HCT116 (cell line): ENCODE data around the gene PRAMEF11. TPM values are rescaled to one million over a fixed set of nuclear protein-coding genes. Genes with fewer than 3 reads are reported as not detected.

Experiments used
- ATAC-seq: fragments of 200-7000 bp; cut with Tn5 transposase; 2 replicates; pipeline ENCODE4 v1.9.1; 2020; ENCODE audit warnings: mild to moderate bottlenecking, moderate library complexity
- BruUV-seq: library from RNA; stranded (reverse); fragments of 400-500 nt; replicated peaks from 2 replicates; lab custom pipeline; 2021; lab: Mats Ljungman, UMichigan
- CTCF ChIA-PET: fragments of 300-600 bp; sonication (Branson Sonifier 250); formaldehyde crosslinking; loops from one replicate; lab custom pipeline; 2021; ENCODE audit warnings: antibody characterized with exemption; lab: Charles Lee
- POLR2A ChIA-PET: fragments of 300-600, 350-600 bp; sonication (Branson Sonifier 250); formaldehyde crosslinking; loops from one replicate; lab custom pipeline; 2021; ENCODE audit warnings: antibody characterized with exemption; lab: Charles Lee
- RAD21 ChIA-PET, 2 experiments: fragments of 300-600 bp; sonication (Branson Sonifier 250); formaldehyde crosslinking; loops; one replicate each; lab custom pipeline; 2023; ENCODE audit warnings: low total read pairs in 2 of 2; ENCODE audit not compliant: uncharacterized antibody in 2 of 2, unreplicated experiment in 2 of 2, low non-redundant PET in 1 of 2; lab: Charles Lee
- DNase-seq: peaks from one replicate; pipeline ENCODE4 v3.0.0-alpha.2; 2010; ENCODE audit warnings: low read depth, low spot score
- H2AFZ ChIP-seq: fragments of 200-600 bp; shearing (Covaris generic), sonication (generic); 2 replicates; pipeline ENCODE4 v1.6.1; 2017; ENCODE audit warnings: low read depth, mixed run types, mixed read lengths, antibody characterized with exemption, low read length; ENCODE audit not compliant: poor library complexity, severe bottlenecking
- H3K27ac ChIP-seq: 2 replicates; pipeline ENCODE4 v1.5.1; 2012; ENCODE audit warnings: low read depth, low read length
- H3K27me3 ChIP-seq: fragments of 200-600 bp; sonication (generic); 2 replicates; pipeline ENCODE4 v1.6.1; 2016; ENCODE audit warnings: mixed run types, low read length, mixed read lengths; ENCODE audit not compliant: insufficient read depth
- H3K36me3 ChIP-seq, 2 experiments: fragments of 200-500 bp in 1 of 2; fragments of 200-600 bp in 1 of 2; sonication (Bioruptor generic) in 1 of 2; sonication (generic) in 1 of 2; 2 replicates each; pipeline versions ENCODE4 v1.5.1 to v1.6.1; 2014 to 2016; ENCODE audit warnings: low read length in 2 of 2, inconsistent platforms in 1 of 2, mixed read lengths in 1 of 2, mixed run types in 1 of 2; ENCODE audit not compliant: insufficient read depth in 2 of 2, control insufficient read depth in 1 of 2
- H3K4me1 ChIP-seq, 2 experiments: fragments of 200-600 bp in 1 of 2; sonication (generic) in 1 of 2; 2 replicates each; pipeline versions ENCODE4 v1.5.1 to v1.6.1; 2012 to 2017; ENCODE audit warnings: low read length in 2 of 2, inconsistent platforms in 1 of 2, mild to moderate bottlenecking in 1 of 2, mixed read lengths in 1 of 2, mixed run types in 1 of 2, moderate library complexity in 1 of 2; ENCODE audit not compliant: insufficient read depth in 2 of 2, control insufficient read depth in 1 of 2
- H3K4me2 ChIP-seq: fragments of 200-600 bp; sonication (generic); 2 replicates; pipeline ENCODE4 v1.6.1; 2017; ENCODE audit warnings: mixed run types, low read length, mixed read lengths
- H3K4me3 ChIP-seq, 2 experiments: fragments of 200-600 bp in 1 of 2; sonication (generic) in 1 of 2; replicated peaks in 1 of 2; 2 replicates each; pipeline ENCODE4 v1.5.1; 2011 to 2016; ENCODE audit warnings: low read length in 2 of 2, control low read depth in 1 of 2, low read depth in 1 of 2, mild to moderate bottlenecking in 1 of 2, mixed read lengths in 1 of 2, mixed run types in 1 of 2
- H3K79me2 ChIP-seq: fragments of 200-600 bp; sonication (generic); 2 replicates; pipeline ENCODE4 v1.6.1; 2017; ENCODE audit warnings: mild to moderate bottlenecking, mixed run types, low read length, moderate library complexity, mixed read lengths; ENCODE audit not compliant: insufficient read depth
- H3K9ac ChIP-seq: fragments of 200-600 bp; sonication (generic); 2 replicates; pipeline ENCODE4 v1.6.1; 2016; ENCODE audit warnings: low read length, mixed read lengths
- H3K9me2 ChIP-seq: fragments of 200-600 bp; sonication (generic), shearing (Covaris generic); 2 replicates; pipeline ENCODE4 v1.6.1; 2017; ENCODE audit warnings: mixed run types, mild to moderate bottlenecking, moderate library complexity; ENCODE audit not compliant: insufficient read depth
- H3K9me3 ChIP-seq, 2 experiments: fragments of 200-500 bp in 1 of 2; fragments of 200-600 bp in 1 of 2; sonication (Bioruptor generic) in 1 of 2; sonication (generic) in 1 of 2; 2 replicates each; pipeline ENCODE4 v1.6.1; 2014 to 2017; ENCODE audit warnings: low read length in 2 of 2, mixed read lengths in 2 of 2, inconsistent platforms in 1 of 2, low read depth in 1 of 2, mild to moderate bottlenecking in 1 of 2, mixed run types in 1 of 2, moderate library complexity in 1 of 2; ENCODE audit not compliant: control insufficient read depth in 1 of 2, insufficient read depth in 1 of 2
- H4K20me1 ChIP-seq: fragments of 200-600 bp; sonication (generic), shearing (Covaris generic); 2 replicates; pipeline ENCODE4 v1.6.1; 2017; ENCODE audit warnings: mixed run types, mild to moderate bottlenecking, moderate library complexity; ENCODE audit not compliant: insufficient read depth
- ATF3 ChIP-seq: IDR thresholded peaks from 2 replicates; pipeline ENCODE4 v1.6.1; 2012
- CBX3 ChIP-seq: IDR thresholded peaks from 2 replicates; pipeline ENCODE4 v1.6.1; 2012; ENCODE audit warnings: low read depth
- CEBPB ChIP-seq: IDR thresholded peaks from 2 replicates; pipeline ENCODE4 v1.6.1; 2012; ENCODE audit warnings: low read depth
- EGR1 ChIP-seq: IDR thresholded peaks from 2 replicates; pipeline ENCODE4 v1.6.1; 2012; ENCODE audit warnings: low read depth
- ELF1 ChIP-seq: IDR thresholded peaks from 2 replicates; pipeline ENCODE4 v1.6.1; 2012; ENCODE audit warnings: low read depth, borderline replicate concordance
- EZH2 ChIP-seq: fragments of 200-600 bp; sonication (generic); IDR thresholded peaks from 2 replicates; pipeline ENCODE4 v1.6.1; 2017; ENCODE audit warnings: antibody characterized with exemption, mixed run types
- EZH2phosphoT487 ChIP-seq: fragments of 200-600 bp; IDR thresholded peaks from 2 replicates; pipeline ENCODE4 v1.6.1; 2018; ENCODE audit warnings: antibody characterized with exemption, borderline replicate concordance
- FOSL1 ChIP-seq: IDR thresholded peaks from 2 replicates; pipeline ENCODE4 v1.6.1; 2012; ENCODE audit warnings: low read depth
- JUND ChIP-seq: IDR thresholded peaks from 2 replicates; pipeline ENCODE4 v1.6.1; 2012
- POLR2A ChIP-seq: IDR thresholded peaks from 2 replicates; pipeline ENCODE4 v1.7.0; 2011; ENCODE audit warnings: borderline replicate concordance; ENCODE audit not compliant: insufficient read depth, insufficient read length; ENCODE audit errors: extremely low read depth
- POLR2AphosphoS5 ChIP-seq: IDR thresholded peaks from 2 replicates; pipeline ENCODE4 v1.6.1; 2011; ENCODE audit warnings: mild to moderate bottlenecking, low read depth, low read length, moderate library complexity
- RAD21 ChIP-seq: IDR thresholded peaks from 2 replicates; pipeline ENCODE4 v1.6.1; 2012; ENCODE audit warnings: low read depth, mild to moderate bottlenecking
- SIN3A ChIP-seq: IDR thresholded peaks from 2 replicates; pipeline ENCODE4 v1.6.1; 2012; ENCODE audit warnings: low read depth
- SP1 ChIP-seq: IDR thresholded peaks from 2 replicates; pipeline ENCODE4 v1.6.1; 2012; ENCODE audit warnings: low read depth
- TCF7L2 ChIP-seq: IDR thresholded peaks from 2 replicates; pipeline ENCODE4 v1.7.0; 2011; ENCODE audit warnings: borderline replicate concordance, inconsistent platforms; ENCODE audit not compliant: insufficient read depth, insufficient read length; ENCODE audit errors: extremely low read depth
- YY1 ChIP-seq: IDR thresholded peaks from 2 replicates; pipeline ENCODE4 v1.6.1; 2011; ENCODE audit warnings: low read length, low read depth, moderate library complexity, mild to moderate bottlenecking; ENCODE audit not compliant: insufficient replicate concordance; ENCODE audit errors: extremely low read depth
- ZBTB33 ChIP-seq: IDR thresholded peaks from 2 replicates; pipeline ENCODE4 v1.6.1; 2011; ENCODE audit warnings: mild to moderate bottlenecking, low read length, moderate library complexity; ENCODE audit not compliant: insufficient replicate concordance; ENCODE audit errors: extremely low read depth
- ZFX ChIP-seq: fragments of 450-650 bp; IDR thresholded peaks from 2 replicates; pipeline ENCODE4 v1.6.1; 2017
- intact Hi-C: fragments of 100-400 bp; cut with micrococcal nuclease; formaldehyde crosslinking; loops from 2 replicates; pipeline ENCODE4 v1.10.0; 2022
- total RNA-seq: library from RNA; stranded (reverse); gene quantifications from one replicate; pipeline ENCODE4 v1.2.1, GENCODE V29; 2021; ENCODE audit not compliant: unreplicated experiment
- TF ChIP-seq, protein P1 (sequence below), 3 experiments: fragments of 200-600 bp in 1 of 3; sonication (generic) in 1 of 3; IDR thresholded peaks in 2 of 3; conservative IDR thresholded peaks in 1 of 3; 2 replicates each; pipeline ENCODE4 v1.5.1; 2012 to 2017; ENCODE audit warnings: low read depth in 2 of 3, low read length in 2 of 3, antibody characterized with exemption in 1 of 3, borderline replicate concordance in 1 of 3, control low read depth in 1 of 3, mild to moderate bottlenecking in 1 of 3, mixed read lengths in 1 of 3, mixed run types in 1 of 3, moderate library complexity in 1 of 3; ENCODE audit not compliant: insufficient read depth in 1 of 3
- TF ChIP-seq, protein P2 (sequence below): IDR thresholded peaks from 2 replicates; pipeline ENCODE4 v1.6.1; 2012; ENCODE audit warnings: low read depth

PRAMEF11 gene
- total RNA-seq, 1 experiment from 2014 or later: not detected

GRCh38 chr1:12798911-12799310 is 32.3 kb downstream of the PRAMEF11 start:
- no peaks in the 10 kb centered on the region; the same call in 1 of the 2 replicates for H3K27me3 ChIP-seq
- no peaks in the 10 kb centered on the region for H3K9me2 ChIP-seq
- no peaks in the 10 kb centered on the region for H3K79me2 ChIP-seq
- intact Hi-C loops: no loop called here
- TF ChIP-seq YY1: no peak
- TF ChIP-seq CEBPB: no peak
- TF ChIP-seq EZH2phosphoT487: no peak
- TF ChIP-seq ZFX: no peak
- no peak for TF ChIP-seq SP1
- TF ChIP-seq RAD21: no peak
- TF ChIP-seq, protein P1, sequence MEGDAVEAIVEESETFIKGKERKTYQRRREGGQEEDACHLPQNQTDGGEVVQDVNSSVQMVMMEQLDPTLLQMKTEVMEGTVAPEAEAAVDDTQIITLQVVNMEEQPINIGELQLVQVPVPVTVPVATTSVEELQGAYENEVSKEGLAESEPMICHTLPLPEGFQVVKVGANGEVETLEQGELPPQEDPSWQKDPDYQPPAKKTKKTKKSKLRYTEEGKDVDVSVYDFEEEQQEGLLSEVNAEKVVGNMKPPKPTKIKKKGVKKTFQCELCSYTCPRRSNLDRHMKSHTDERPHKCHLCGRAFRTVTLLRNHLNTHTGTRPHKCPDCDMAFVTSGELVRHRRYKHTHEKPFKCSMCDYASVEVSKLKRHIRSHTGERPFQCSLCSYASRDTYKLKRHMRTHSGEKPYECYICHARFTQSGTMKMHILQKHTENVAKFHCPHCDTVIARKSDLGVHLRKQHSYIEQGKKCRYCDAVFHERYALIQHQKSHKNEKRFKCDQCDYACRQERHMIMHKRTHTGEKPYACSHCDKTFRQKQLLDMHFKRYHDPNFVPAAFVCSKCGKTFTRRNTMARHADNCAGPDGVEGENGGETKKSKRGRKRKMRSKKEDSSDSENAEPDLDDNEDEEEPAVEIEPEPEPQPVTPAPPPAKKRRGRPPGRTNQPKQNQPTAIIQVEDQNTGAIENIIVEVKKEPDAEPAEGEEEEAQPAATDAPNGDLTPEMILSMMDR (IDR thresholded peaks at IDR 0.05 in 2 of 3, conservative IDR thresholded peaks at IDR 0.05 in 1 of 3; ENCODE audit: borderline replicate concordance in 1 of 3, insufficient read depth in 1 of 3, low read depth in 2 of 3, low read length in 2 of 3): no peak
- TF ChIP-seq JUND: no peak
- TF ChIP-seq EZH2: no peak
- no peak for TF ChIP-seq FOSL1
- no peak for TF ChIP-seq ATF3
- TF ChIP-seq, protein P2, sequence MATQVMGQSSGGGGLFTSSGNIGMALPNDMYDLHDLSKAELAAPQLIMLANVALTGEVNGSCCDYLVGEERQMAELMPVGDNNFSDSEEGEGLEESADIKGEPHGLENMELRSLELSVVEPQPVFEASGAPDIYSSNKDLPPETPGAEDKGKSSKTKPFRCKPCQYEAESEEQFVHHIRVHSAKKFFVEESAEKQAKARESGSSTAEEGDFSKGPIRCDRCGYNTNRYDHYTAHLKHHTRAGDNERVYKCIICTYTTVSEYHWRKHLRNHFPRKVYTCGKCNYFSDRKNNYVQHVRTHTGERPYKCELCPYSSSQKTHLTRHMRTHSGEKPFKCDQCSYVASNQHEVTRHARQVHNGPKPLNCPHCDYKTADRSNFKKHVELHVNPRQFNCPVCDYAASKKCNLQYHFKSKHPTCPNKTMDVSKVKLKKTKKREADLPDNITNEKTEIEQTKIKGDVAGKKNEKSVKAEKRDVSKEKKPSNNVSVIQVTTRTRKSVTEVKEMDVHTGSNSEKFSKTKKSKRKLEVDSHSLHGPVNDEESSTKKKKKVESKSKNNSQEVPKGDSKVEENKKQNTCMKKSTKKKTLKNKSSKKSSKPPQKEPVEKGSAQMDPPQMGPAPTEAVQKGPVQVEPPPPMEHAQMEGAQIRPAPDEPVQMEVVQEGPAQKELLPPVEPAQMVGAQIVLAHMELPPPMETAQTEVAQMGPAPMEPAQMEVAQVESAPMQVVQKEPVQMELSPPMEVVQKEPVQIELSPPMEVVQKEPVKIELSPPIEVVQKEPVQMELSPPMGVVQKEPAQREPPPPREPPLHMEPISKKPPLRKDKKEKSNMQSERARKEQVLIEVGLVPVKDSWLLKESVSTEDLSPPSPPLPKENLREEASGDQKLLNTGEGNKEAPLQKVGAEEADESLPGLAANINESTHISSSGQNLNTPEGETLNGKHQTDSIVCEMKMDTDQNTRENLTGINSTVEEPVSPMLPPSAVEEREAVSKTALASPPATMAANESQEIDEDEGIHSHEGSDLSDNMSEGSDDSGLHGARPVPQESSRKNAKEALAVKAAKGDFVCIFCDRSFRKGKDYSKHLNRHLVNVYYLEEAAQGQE: no peak
- no peak for TF ChIP-seq CBX3
- no peak for TF ChIP-seq POLR2AphosphoS5
- TF ChIP-seq SIN3A: no peak
- no peak for TF ChIP-seq ZBTB33
- TF ChIP-seq EGR1: no peak
- TF ChIP-seq ELF1: no peak
- no peak for TF ChIP-seq TCF7L2
- TF ChIP-seq POLR2A: no peak
- TF ChIP-seq, all 23 proteins: peak for 0
- H3K4me1 ChIP-seq: no peaks in the 10 kb centered on the region
- no peak overlapping the region for H2AFZ ChIP-seq
- no peak overlapping the region for H3K9ac ChIP-seq
- ChIA-PET RAD21 (no interaction called here), CTCF (no interaction called here), POLR2A (no interaction called here)
- no TSS peak for BruUV-seq
- H3K4me2 ChIP-seq: no peak overlapping the region
- H3K36me3 ChIP-seq: no peaks in the 10 kb centered on the region
- no peaks in the 10 kb centered on the region for H4K20me1 ChIP-seq
- ATAC-seq (no peak), DNase-seq (no peak)
- H3K9me3 ChIP-seq: no peaks in the 10 kb centered on the region
- no peak overlapping the region for H3K27ac ChIP-seq
- no peak overlapping the region for H3K4me3 ChIP-seq
